ENCODE data around the gene PLCG1. TPM values are rescaled to one million over a fixed set of nuclear protein-coding genes. Genes with fewer than 3 reads are reported as not detected.

PLCG1 gene
- total and polyA plus RNA-seq, 2 donors (not counting 3 experiments of a cell fraction or from before 2014, with no cell fraction given), result 164 to 224 TPM

DNA sequence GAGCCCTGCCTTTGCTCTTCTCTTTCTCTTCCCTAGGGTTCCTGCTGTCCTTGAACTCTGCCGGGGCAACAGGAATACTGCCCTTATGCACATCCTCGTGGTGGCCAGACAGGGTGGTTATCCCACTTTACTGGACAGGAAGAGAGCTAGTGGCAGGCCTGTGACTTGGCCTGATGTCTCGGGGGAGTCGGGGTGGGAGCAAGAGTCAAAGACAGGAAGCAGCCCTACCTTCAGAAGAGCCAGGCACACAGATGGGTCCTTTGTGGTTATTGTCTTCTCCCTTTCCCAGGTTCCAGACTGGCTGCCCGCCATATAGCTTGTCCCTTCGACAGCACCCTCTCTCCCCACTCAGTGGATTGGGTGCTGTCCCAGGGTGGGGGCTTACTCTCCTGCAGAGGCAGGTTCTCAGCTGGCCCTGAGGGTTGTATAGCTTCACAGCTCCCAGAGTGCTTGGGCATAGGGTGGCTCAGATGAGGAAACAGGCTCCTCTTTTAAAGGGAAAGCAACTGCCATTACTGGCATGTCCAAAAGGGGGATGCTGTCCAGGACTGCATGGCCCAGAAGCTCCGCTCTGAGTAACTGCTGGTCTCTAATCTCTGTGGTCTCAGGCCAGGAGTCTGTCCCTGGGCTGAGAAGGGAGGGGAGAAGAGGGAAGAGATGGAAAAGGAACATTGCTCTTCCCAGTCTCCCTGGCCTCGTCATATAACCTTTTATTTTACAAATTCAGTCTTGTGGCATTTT, 17.3 kb downstream of the PLCG1 start:
- TF ChIP-seq, protein P1, sequence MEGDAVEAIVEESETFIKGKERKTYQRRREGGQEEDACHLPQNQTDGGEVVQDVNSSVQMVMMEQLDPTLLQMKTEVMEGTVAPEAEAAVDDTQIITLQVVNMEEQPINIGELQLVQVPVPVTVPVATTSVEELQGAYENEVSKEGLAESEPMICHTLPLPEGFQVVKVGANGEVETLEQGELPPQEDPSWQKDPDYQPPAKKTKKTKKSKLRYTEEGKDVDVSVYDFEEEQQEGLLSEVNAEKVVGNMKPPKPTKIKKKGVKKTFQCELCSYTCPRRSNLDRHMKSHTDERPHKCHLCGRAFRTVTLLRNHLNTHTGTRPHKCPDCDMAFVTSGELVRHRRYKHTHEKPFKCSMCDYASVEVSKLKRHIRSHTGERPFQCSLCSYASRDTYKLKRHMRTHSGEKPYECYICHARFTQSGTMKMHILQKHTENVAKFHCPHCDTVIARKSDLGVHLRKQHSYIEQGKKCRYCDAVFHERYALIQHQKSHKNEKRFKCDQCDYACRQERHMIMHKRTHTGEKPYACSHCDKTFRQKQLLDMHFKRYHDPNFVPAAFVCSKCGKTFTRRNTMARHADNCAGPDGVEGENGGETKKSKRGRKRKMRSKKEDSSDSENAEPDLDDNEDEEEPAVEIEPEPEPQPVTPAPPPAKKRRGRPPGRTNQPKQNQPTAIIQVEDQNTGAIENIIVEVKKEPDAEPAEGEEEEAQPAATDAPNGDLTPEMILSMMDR (IDR thresholded peaks at IDR 0.05; ENCODE audit: extremely low read depth in 1 of 2, insufficient read depth in 1 of 2, low read depth in 1 of 2, low read length in 2 of 2), result peak in 1 of 2 donors; percentile 0
- TF ChIP-seq, protein P2, sequence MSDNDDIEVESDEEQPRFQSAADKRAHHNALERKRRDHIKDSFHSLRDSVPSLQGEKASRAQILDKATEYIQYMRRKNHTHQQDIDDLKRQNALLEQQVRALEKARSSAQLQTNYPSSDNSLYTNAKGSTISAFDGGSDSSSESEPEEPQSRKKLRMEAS (IDR thresholded peaks at IDR 0.05; ENCODE audit: insufficient read depth, insufficient read length), result no peak
- Histone ChIP-seq H3K9me3 (replicated peaks; ENCODE audit: control insufficient read depth, insufficient read depth, low read length) (no peaks in the 10 kb centered on the region), H3K79me2 (ENCODE audit: control insufficient read depth, insufficient read depth, low read length) (peaks cover 99% of the 10 kb centered on the region), H3K4me3 (replicated peaks in 1 of 3; ENCODE audit: insufficient read depth in 1 of 3, low read depth in 1 of 3, low read length in 3 of 3) (no peak overlapping the region), H3K27me3 (ENCODE audit: control insufficient read depth in 2 of 2, insufficient read depth in 2 of 2, low read length in 2 of 2) (no peaks in the 10 kb centered on the region), H3K4me1 (ENCODE audit: control insufficient read depth, extremely low read depth, insufficient read depth, low read length) (peaks cover 39% of the 10 kb centered on the region), H3K9me1 (replicated peaks; ENCODE audit: control insufficient read depth, extremely low read depth, insufficient read depth, low read length) (no peaks in the 10 kb centered on the region), H3K27ac (ENCODE audit: insufficient read depth, low read depth, low read length) (no peak overlapping the region), H2AFZ (ENCODE audit: low read depth, low read length) (no peak overlapping the region), H3K4me2 (ENCODE audit: insufficient read depth, low read length) (no peak overlapping the region), H3K9ac (replicated peaks; ENCODE audit: extremely low read depth, insufficient read depth, low read length) (no peak overlapping the region), H4K20me1 (replicated peaks; ENCODE audit: control insufficient read depth, extremely low read depth, insufficient read depth, low read length) (peaks cover 3% of the 10 kb centered on the region), H3K36me3 (ENCODE audit: control insufficient read depth in 2 of 2, extremely low read depth in 1 of 2, insufficient read depth in 2 of 2, low read length in 2 of 2) (peaks cover under 1 to 3% of the 10 kb centered on the region in 2 experiments)
- intact Hi-C loops (cut with micrococcal nuclease) (no loop called here), dilution Hi-C loops (cut with MboI; ENCODE audit: extremely low pct_ligation_motif_present, low sequenced_read_pairs) (no loop called here)
- FAIRE-seq (no peak), DNase-seq (ENCODE audit: low read depth, low spot score) (no peak)
- ChIA-PET POLR2A (no interaction called here), CTCF (interaction anchor here (1.0 to 2.3 kb wide), 6 partner anchors 8 to 21 kb away, joined by 3 to 10 read pairs (median 7); no protein-coding TSS in a partner anchor)
- no TSS peak for BruUV-seq (replicated peaks)

DNA sequence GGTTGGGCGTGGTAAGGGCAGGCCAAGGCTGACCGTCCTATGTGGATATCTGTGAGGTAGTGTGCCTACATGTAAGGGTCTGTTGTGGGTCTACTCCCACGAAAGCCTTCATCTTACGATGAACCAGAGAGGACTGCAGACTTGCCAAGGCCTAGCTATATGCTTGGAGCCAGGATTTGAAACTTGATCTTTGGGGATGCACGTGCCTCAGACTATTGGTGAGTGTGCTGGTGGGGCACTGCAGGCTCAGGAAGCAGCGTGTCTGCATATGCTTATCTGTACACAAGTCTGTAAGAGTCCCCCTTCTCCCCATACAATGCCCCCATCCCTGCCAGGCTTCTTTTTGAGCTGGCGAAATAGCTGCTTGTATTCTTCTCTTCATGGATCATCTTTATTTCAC, 17.9 kb downstream of the PLCG1 start:
- H3K9ac ChIP-seq (replicated peaks; ENCODE audit: extremely low read depth, insufficient read depth, low read length), result no peak overlapping the region
- BruUV-seq (replicated peaks), result no TSS peak
- TF ChIP-seq JUN (IDR thresholded peaks at IDR 0.05; ENCODE audit: borderline replicate concordance, insufficient read depth, insufficient read length, low read depth) (no peak), MYC (IDR thresholded peaks at IDR 0.05; ENCODE audit: low read depth, low read length) (no peak)
- no peaks in the 10 kb centered on the region for H3K27me3 ChIP-seq (ENCODE audit: control insufficient read depth in 2 of 2, insufficient read depth in 2 of 2, low read length in 2 of 2)
- no peak for FAIRE-seq
- peaks cover 4 to 9% of the 10 kb centered on the region in 2 experiments for H3K36me3 ChIP-seq (ENCODE audit: control insufficient read depth in 2 of 2, extremely low read depth in 1 of 2, insufficient read depth in 2 of 2, low read length in 2 of 2)
- H3K27ac ChIP-seq (ENCODE audit: insufficient read depth, low read depth, low read length), result no peak overlapping the region
- H3K4me2 ChIP-seq (ENCODE audit: insufficient read depth, low read length), result no peak overlapping the region
- H2AFZ ChIP-seq (ENCODE audit: low read depth, low read length), result no peak overlapping the region
- dilution Hi-C loops (cut with MboI; ENCODE audit: extremely low pct_ligation_motif_present, low sequenced_read_pairs), result no loop called here
- ChIA-PET CTCF (interaction anchor here (1.2 to 2.3 kb wide), 5 partner anchors 9 to 22 kb away, joined by 3 to 10 read pairs (median 9); no protein-coding TSS in a partner anchor), POLR2A (no interaction called here)
- H3K4me1 ChIP-seq (ENCODE audit: control insufficient read depth, extremely low read depth, insufficient read depth, low read length), result peaks cover 33% of the 10 kb centered on the region
- no peak for DNase-seq (ENCODE audit: low read depth, low spot score)
- H4K20me1 ChIP-seq (replicated peaks; ENCODE audit: control insufficient read depth, extremely low read depth, insufficient read depth, low read length), result peaks cover 3% of the 10 kb centered on the region
- intact Hi-C loops (cut with micrococcal nuclease), result no loop called here
- H3K9me3 ChIP-seq (replicated peaks; ENCODE audit: control insufficient read depth, insufficient read depth, low read length), result no peaks in the 10 kb centered on the region
- H3K4me3 ChIP-seq (replicated peaks in 1 of 3; ENCODE audit: insufficient read depth in 1 of 3, low read depth in 1 of 3, low read length in 3 of 3), result no peak overlapping the region
- no peaks in the 10 kb centered on the region for H3K9me1 ChIP-seq (replicated peaks; ENCODE audit: control insufficient read depth, extremely low read depth, insufficient read depth, low read length)
- peaks cover 92% of the 10 kb centered on the region for H3K79me2 ChIP-seq (ENCODE audit: control insufficient read depth, insufficient read depth, low read length)

Measured in endothelial cell of umbilical vein (primary cell).